Activated naive CD4-positive, alpha-beta T cell treated with anti-CD3 and anti-CD28 coated beads, Interleukin-2, amount 10 ng/mL, durations not matched to agents 7 days and 5 days (primary cell): ENCODE data around the gene SLC66A1.

ENCODE experiments used
- CTCF ChIA-PET: fragments of 350-600 bp; sonication (Branson Sonifier 250); formaldehyde crosslinking; loops from one replicate; lab custom pipeline; 2021; ENCODE audit warnings: antibody characterized with exemption; lab: Charles Lee
- DNase-seq: peaks from one replicate; pipeline ENCODE4 v3.0.0-alpha.2; 2020
- H3K27ac Mint-ChIP-seq: one replicate; pipeline ENCODE4 v1.8.0; 2021; ENCODE audit warnings: mild to moderate bottlenecking, moderate library complexity, mixed read lengths
- H3K27me3 Mint-ChIP-seq: one replicate; pipeline ENCODE4 v1.8.0; 2021; ENCODE audit warnings: mild to moderate bottlenecking, mixed read lengths
- H3K36me3 Mint-ChIP-seq: one replicate; pipeline ENCODE4 v1.8.0; 2021; ENCODE audit warnings: mixed read lengths
- H3K4me1 Mint-ChIP-seq: one replicate; pipeline ENCODE4 v1.8.0; 2021; ENCODE audit warnings: mixed read lengths
- H3K4me3 Mint-ChIP-seq: one replicate; pipeline ENCODE4 v1.8.0; 2021; ENCODE audit warnings: mild to moderate bottlenecking, moderate library complexity, mixed read lengths
- H3K9me3 Mint-ChIP-seq: one replicate; pipeline ENCODE4 v1.8.0; 2021; ENCODE audit warnings: mixed read lengths

Gene SLC66A1

DNA sequence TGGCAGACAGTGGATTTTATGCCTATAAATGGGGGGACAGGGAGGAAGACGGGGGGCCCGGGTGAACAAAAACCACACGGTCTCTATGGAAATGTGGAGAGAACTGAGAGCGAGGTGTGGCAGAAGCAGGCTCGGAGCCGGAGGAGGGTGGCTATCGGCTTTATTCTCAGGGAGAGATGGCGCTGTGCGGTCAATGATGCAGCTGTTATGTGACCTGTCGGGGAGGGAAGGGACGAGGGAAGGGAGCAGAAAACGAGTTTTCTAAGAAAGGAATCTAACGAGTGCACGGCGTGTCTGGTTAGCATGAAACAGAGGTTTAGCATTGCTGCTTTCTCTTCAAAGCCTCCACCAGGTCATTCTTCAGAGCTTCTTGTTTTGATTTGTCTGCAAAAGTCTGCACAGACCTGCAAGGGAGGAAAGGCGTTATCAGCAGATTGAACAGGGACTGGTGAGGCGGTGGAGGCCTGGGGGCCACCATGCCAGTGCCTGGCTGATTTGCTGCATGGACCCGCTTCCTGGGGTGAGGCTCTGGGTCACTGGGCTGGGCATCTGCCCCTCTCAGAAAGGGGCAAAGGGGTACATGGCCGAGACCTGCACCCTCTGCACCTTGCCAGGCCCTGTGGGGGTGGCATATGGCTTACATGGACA is 27.2 kb downstream of the SLC66A1 start:
- Mint-ChIP-seq H3K27ac (no peak overlapping the region), H3K36me3 (peaks cover 36% of the 10 kb centered on the region)
- CTCF ChIA-PET, result no interaction called here

DNA sequence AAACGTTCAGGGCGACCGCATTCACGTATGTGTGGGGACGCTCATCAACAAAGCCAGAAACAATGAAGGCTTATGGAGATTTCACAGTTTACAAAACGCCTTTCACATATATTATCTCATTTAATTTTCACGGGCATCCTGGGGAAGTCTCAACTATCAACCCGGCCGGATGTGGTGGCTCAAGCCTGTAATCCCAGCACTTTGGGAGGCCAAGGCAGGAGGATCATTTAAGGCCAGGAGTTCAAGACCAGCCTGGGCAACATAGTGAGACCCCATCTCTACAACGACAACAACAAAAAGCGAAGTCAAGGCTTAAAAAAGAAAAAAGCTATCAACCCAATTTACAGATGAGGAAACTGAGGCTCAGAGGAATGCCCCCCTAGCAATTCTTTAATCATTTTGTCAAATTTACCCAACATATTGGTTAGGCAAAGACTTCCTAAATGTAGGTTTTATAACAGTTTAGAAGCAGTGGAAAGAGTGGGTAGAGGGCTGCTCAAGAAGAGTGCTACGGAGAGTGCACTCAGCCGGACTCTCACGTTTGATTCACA is 28.3 kb downstream of the SLC66A1 start:
- H3K4me3 Mint-ChIP-seq, result no peak overlapping the region
- no peaks in the 10 kb centered on the region for H3K9me3 Mint-ChIP-seq
- CTCF ChIA-PET, result interaction anchor here (1.2 to 2.2 kb wide), 2 partner anchors 243 to 313 kb away, joined by 8 read pairs; no protein-coding TSS in a partner anchor
- H3K27ac Mint-ChIP-seq, result no peak overlapping the region
- DNase-seq, result no peak
- H3K36me3 Mint-ChIP-seq, result peaks cover 40% of the 10 kb centered on the region
- no peaks in the 10 kb centered on the region for H3K4me1 Mint-ChIP-seq
- no peaks in the 10 kb centered on the region for H3K27me3 Mint-ChIP-seq

More for the DNA sequence above, 27.2 kb downstream of the SLC66A1 start:
- Mint-ChIP-seq H3K4me1 (no peaks in the 10 kb centered on the region), H3K9me3 (no peaks in the 10 kb centered on the region), H3K27me3 (no peaks in the 10 kb centered on the region), H3K4me3 (no peak overlapping the region)
- no peak for DNase-seq

DNA sequence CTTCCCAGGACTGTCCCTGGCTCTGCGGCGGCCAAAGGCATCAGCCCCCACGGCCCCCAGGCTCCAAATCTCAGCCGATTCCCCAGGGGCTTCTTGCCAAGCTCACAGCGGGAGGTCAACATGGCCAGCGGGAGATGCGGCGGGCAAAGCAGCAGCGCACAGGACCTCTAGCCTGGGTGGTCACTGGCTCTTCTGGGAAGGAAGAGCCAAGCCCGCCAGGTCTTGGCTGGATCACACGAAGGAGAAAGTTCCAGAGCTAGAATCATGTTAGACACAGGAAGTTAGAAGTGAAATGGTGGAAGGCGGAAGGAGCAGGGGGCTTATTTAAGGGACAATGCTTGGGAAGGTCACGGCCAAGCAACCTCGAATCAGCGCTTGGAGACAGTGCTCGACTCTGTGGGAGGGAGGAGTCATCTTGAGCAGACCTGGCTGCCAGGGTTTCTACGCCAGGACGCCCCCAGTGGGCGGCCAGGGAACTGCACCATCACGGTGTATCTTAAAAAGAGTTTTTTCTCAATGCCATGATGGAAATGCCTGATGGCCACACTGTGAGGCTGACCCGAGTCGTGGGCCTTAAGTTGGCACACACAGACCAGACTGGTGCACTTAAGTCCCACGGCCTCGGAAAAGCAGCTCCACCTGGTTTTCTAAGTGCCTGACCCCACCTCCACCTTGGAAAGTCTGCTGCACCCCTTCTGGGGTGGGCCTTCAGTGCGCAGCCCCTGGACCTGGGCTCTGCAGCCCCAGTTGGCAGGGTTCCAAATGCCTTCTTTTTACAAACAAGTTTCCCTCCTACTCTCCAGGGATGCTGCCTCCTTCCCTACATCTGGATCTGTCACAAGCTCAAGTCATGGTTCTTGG is 29.3 kb downstream of the SLC66A1 start:
- Mint-ChIP-seq H3K36me3 (peaks cover 44% of the 10 kb centered on the region), H3K4me1 (no peaks in the 10 kb centered on the region), H3K4me3 (no peak overlapping the region), H3K27ac (no peak overlapping the region), H3K9me3 (no peaks in the 10 kb centered on the region), H3K27me3 (no peaks in the 10 kb centered on the region)
- CTCF ChIA-PET, result interaction anchor here (0.6 to 2.2 kb wide), 8 partner anchors 10 to 312 kb away, joined by 3 to 8 read pairs (median 4); no protein-coding TSS in a partner anchor
- DNase-seq, result peak; percentile 80

DNA sequence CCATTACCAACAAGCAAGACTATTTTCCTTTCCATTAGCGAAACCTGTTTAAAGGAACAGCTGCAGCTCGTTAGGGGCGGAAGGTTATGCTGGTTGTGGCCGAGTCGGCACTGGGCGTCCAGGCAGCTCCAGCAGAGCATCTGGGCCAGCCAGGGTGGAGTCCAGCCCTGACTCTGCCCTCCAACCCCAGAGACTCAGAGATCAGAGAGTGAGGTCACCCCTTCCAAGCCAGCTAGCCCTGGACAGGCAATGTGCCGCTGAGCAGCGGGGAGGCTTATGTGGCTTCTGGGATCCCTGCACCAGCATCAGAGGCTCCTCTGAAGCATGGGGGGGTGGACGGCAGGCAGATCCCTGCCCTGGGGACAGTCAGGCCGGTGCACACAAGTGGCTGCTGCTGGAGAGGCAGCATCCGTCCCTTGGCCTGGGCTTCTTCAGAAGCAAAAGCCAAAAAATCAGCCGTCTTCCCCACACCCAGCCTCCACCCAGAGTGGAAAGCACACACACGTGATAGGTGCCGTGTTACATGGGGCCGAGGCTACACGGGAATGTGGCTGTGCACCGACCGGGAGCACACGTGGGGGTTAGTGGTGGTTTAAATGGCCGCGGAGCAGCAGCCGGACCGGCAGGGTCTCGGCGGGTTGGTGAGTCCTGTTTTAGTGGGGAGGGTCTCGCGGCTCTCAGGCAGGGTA is 30.1 kb downstream of the SLC66A1 start:
- CTCF ChIA-PET, result interaction anchor here (0.7 to 3.6 kb wide), 8 partner anchors 23 to 311 kb away, joined by 3 to 36 read pairs (median 4); no protein-coding TSS in a partner anchor
- H3K27me3 Mint-ChIP-seq, result no peaks in the 10 kb centered on the region
- H3K27ac Mint-ChIP-seq, result no peak overlapping the region
- no peak for DNase-seq
- no peak overlapping the region for H3K4me3 Mint-ChIP-seq
- peaks cover 43% of the 10 kb centered on the region for H3K36me3 Mint-ChIP-seq
- no peaks in the 10 kb centered on the region for H3K9me3 Mint-ChIP-seq
- no peaks in the 10 kb centered on the region for H3K4me1 Mint-ChIP-seq

DNA sequence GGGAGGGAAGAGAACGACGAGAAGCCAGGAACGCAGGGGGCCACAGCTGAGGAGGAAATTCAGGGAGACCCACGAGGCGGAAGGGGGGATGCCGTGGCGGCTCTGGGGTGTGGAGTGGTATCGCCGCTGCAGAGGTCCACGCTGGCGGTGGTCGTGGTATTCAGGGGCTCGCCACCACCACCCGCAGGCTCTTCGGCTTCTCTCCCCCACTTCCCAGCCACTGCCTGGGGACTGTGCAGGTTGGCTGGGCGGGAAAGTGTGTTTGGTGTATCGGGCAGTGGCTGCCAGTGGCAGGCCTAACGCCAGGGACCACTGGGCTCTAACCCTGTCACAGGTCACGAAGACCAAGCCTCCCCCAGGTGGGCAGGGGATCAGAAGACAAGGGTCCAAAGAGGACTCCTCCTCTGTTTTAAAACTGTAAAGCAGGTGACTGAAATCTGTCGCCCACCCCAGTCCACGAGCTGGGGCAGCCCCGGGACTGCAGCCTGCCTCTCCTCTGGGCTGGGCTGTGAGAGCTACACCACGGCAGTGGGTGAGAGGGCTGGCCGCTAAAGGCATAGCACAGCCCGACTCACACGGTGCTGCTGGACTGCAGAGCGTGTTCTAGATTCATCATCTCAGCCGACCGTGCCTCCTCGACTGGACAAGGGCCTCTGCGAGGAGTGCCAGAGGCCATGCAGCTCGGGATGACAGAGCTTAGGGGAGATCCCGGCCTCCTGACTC is 30.9 kb downstream of the SLC66A1 start:
- Mint-ChIP-seq H3K27me3 (no peaks in the 10 kb centered on the region), H3K9me3 (no peaks in the 10 kb centered on the region), H3K36me3 (peaks cover 39% of the 10 kb centered on the region), H3K27ac (no peak overlapping the region), H3K4me3 (no peak overlapping the region), H3K4me1 (no peaks in the 10 kb centered on the region)
- DNase-seq, result no peak
- CTCF ChIA-PET, result interaction anchor here (0.7 to 3.6 kb wide), 11 partner anchors 12 to 308 kb away, joined by 3 to 36 read pairs (median 4); no protein-coding TSS in a partner anchor

DNA sequence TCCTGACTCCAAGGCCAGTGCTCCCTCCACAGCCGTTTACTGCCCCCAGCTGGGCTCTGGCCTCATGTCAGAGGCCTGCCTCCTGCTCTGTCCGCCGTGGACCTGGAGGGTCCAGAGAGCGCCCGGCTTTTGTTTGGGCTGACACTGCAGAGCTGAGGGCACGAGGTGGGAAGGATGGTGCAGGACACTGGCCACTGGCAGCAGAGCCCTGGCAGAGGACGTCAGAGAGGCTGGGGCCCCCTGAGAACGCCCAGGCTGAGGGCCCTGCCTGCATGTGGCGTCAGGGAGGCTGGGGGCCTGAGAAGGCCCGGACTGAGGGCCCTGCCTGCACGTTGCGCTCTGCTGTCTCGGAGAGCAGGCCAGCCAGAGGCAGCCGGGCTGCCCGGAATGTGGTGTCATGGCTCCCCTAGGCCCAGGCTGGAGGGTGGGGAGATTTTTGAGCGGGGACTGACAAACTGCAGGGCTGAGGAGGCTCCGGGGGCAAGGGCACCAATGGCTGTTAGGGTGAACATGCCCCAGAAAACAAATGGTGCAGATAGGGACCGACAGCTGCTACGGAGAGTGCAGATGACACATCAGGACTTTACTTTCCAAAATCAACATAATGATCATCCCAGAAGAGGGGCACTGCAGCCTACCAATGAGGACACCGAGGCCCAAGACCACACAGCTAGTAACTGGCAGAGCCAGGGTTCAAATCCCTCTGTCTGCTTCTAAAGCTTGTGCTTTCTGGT is 31.7 kb downstream of the SLC66A1 start:
- H3K9me3 Mint-ChIP-seq, result no peaks in the 10 kb centered on the region
- H3K4me3 Mint-ChIP-seq, result no peak overlapping the region
- H3K27me3 Mint-ChIP-seq, result no peaks in the 10 kb centered on the region
- peaks cover 40% of the 10 kb centered on the region for H3K36me3 Mint-ChIP-seq
- H3K4me1 Mint-ChIP-seq, result no peaks in the 10 kb centered on the region
- CTCF ChIA-PET, result interaction anchor here (0.7 to 3.6 kb wide), 14 partner anchors 12 to 310 kb away, joined by 3 to 36 read pairs (median 4); no protein-coding TSS in a partner anchor
- no peak for DNase-seq
- H3K27ac Mint-ChIP-seq, result peak overlapping the region; percentile 45

DNA sequence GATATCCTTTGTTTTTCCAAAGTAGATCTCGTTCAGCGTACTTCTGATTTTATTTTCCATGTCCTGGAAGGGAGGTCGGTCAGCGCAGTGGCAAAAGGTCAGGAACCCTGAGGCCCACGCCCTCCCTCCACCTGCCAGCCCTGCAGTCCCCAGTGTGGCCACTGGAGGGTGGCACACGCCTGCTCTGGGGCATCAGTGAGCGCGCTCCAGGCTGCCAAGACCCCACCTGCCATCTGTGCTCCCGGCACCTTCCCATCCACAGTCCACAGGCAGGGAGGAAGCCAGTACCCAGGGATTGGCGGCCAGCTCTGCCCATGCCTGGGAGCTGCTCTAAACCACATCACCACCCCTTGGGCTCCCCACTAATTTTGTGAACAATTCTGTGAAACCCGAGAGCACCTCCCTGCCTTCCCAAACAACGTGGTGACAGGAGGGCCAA is 32.3 kb downstream of the SLC66A1 start:
- no peaks in the 10 kb centered on the region for H3K4me1 Mint-ChIP-seq

DNA sequence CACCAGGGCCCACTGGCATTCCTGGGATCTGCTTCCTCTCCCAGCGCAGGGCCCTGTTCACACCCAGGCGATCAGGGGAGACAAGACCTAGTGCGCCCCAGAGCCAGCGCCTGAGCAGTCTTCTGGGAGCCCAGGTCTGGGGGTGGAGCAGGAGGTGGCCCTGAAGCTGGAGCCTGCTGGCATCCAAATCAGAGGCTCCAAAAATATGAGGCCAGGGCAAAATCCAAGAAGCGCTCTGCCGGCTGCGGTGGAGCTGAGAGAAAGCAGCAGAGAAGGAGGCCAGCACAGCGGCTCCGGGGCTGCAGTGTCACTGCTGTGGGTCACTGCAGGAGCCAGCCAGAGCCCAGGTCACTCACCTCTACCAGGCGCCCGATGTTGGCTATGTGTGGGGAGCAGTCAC is 32.7 kb downstream of the SLC66A1 start:
- Mint-ChIP-seq H3K27ac (peak overlapping the region; percentile 37), H3K4me3 (no peak overlapping the region), H3K27me3 (no peaks in the 10 kb centered on the region), H3K36me3 (peaks cover 39% of the 10 kb centered on the region), H3K4me1 (no peaks in the 10 kb centered on the region), H3K9me3 (no peaks in the 10 kb centered on the region)
- DNase-seq, result no peak
- CTCF ChIA-PET, result interaction anchor here (1.5 to 3.6 kb wide), 7 partner anchors 13 to 309 kb away, joined by 3 to 36 read pairs (median 5); no protein-coding TSS in a partner anchor

More for the DNA sequence above, 32.3 kb downstream of the SLC66A1 start:
- Mint-ChIP-seq H3K9me3 (no peaks in the 10 kb centered on the region), H3K4me3 (no peak overlapping the region), H3K27ac (peak overlapping the region; percentile 37), H3K27me3 (no peaks in the 10 kb centered on the region), H3K36me3 (peaks cover 37% of the 10 kb centered on the region)
- DNase-seq, result peak; percentile 54
- CTCF ChIA-PET, result interaction anchor here (0.7 to 3.6 kb wide), 13 partner anchors 13 to 310 kb away, joined by 3 to 36 read pairs (median 4); no protein-coding TSS in a partner anchor

DNA sequence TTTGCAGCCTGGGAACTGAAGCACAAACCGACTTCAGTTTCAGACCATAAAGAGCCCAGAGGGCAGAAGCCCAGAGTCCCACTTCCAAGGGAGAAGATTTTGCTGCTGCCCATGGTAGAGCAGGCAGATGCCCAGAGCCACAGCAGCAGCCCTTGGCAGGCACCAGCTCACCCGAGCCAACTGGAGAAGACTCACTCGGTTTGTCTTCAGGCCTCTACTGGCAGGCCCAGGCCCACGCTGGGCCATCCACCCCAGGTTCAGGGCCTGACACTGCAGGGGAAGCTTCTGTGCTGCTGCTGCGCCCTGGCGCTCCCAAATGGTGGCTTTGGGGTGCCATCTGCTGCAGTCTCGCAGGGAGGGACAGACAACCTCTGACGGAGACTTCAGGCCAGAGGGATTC is 33.3 kb downstream of the SLC66A1 start:
- DNase-seq, result no peak
- no peaks in the 10 kb centered on the region for H3K27me3 Mint-ChIP-seq
- CTCF ChIA-PET, result interaction anchor here (1.1 to 3.6 kb wide), 6 partner anchors 42 to 311 kb away, joined by 3 to 36 read pairs (median 6); no protein-coding TSS in a partner anchor
- H3K9me3 Mint-ChIP-seq, result no peaks in the 10 kb centered on the region
- H3K27ac Mint-ChIP-seq, result no peak overlapping the region
- H3K36me3 Mint-ChIP-seq, result peaks cover 44% of the 10 kb centered on the region
- H3K4me1 Mint-ChIP-seq, result no peaks in the 10 kb centered on the region
- H3K4me3 Mint-ChIP-seq, result no peak overlapping the region

DNA sequence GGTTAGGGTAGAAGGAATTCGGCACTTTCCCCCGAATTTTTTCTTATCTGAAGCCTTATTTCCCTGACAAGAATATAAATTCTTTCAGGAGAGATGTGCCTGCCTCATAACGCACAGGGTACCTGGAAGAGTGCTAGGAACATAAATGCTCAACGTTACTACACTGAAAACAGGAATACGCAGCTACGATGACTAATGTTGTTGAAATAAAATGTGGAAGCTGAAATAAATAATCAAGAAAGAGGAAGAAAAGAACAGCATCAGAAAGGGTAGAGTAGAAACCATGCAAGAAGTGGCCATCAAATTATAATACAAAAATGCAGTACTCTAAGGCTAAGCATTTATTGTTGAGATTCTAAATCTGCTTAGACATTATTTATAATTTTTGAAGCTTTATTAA is 33.9 kb downstream of the SLC66A1 start:
- H3K36me3 Mint-ChIP-seq, result peaks cover 41% of the 10 kb centered on the region
- H3K4me3 Mint-ChIP-seq, result no peak overlapping the region
- CTCF ChIA-PET, result interaction anchor here (1.1 to 3.6 kb wide), 4 partner anchors 41 to 311 kb away, joined by 3 to 36 read pairs (median 10); no protein-coding TSS in a partner anchor
- DNase-seq, result no peak
- no peaks in the 10 kb centered on the region for H3K27me3 Mint-ChIP-seq
- H3K4me1 Mint-ChIP-seq, result no peaks in the 10 kb centered on the region
- no peaks in the 10 kb centered on the region for H3K9me3 Mint-ChIP-seq
- H3K27ac Mint-ChIP-seq, result no peak overlapping the region

DNA sequence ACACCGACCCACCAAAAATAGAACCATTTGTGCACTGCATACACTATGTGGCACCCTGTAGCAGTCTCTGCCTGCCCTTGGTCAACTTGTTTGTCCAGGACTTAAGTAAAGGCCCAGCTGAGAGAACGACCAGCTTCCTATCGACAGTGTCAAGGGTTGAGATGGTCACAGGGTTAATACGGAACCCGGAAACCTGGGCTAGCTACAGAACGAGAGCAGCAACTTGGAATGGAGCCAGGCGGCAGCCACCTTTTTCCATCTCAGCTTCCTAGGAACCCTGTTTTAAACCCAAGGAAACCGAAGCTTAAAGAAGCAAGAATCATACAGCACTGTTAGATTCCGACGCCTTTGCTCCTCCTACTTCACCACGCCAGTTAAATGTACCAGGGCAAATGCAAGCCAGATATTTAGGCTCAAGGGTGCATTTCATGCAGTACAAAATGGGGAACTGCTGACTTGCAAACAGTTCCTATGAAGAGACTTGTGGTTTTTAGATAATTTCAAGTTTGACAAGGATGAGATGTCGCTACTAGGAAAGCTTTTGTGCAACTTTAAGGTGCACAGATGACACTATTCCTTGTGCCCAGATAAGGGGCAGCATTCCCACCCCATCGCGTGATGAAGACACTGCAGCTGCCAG is 35.5 kb downstream of the SLC66A1 start:
- Mint-ChIP-seq H3K4me1 (no peaks in the 10 kb centered on the region), H3K9me3 (no peaks in the 10 kb centered on the region), H3K36me3 (peaks cover 39% of the 10 kb centered on the region), H3K4me3 (no peak overlapping the region), H3K27me3 (no peaks in the 10 kb centered on the region), H3K27ac (no peak overlapping the region)
- CTCF ChIA-PET, result interaction anchor here (0.6 to 1.5 kb wide), 4 partner anchors 235 to 620 kb away, joined by 3 to 5 read pairs (median 4); no protein-coding TSS in a partner anchor
- DNase-seq, result no peak
